ENCODE measurements around the gene RSPH6A. TPM values are rescaled to one million over a fixed set of nuclear protein-coding genes. Genes with fewer than 3 reads are reported as not detected.

The RSPH6A gene
- total RNA-seq, 4 donors from 2014 or later, result 0.11 TPM; not detected in 3

- Histone ChIP-seq H3K4me3 (no peak overlapping the region), H3K36me3 (no peaks in the 10 kb centered on the region), H3K4me1 (peaks cover 0 to 9% (median 0%) of the 10 kb centered on the region in 4 donors), H3K27me3 (no peaks in the 10 kb centered on the region), H3K27ac (replicated peaks in 1 of 4) (no peak overlapping the region), H3K9me3 (no peaks in the 10 kb centered on the region)
- WGBS, result 82% methylated on average over 5 of the region's 5 CpGs
- intact Hi-C loops (cut with DNase I), result no loop called here
- no peak for DNase-seq (ENCODE audit: extremely low spot score)
- no peak for TF ChIP-seq EP300 (IDR thresholded peaks at IDR 0.05)
- TF ChIP-seq POLR2A (IDR thresholded peaks at IDR 0.05; ENCODE audit: low read depth), result no peak
- TF ChIP-seq POLR2AphosphoS5 (IDR thresholded peaks at IDR 0.05), result no peak
- TF ChIP-seq CTCF (IDR thresholded peaks at IDR 0.05), result no peak
Measured at GRCh38 chr19:45747513-45747912, 67.6 kb downstream of the RSPH6A start.

DNA sequence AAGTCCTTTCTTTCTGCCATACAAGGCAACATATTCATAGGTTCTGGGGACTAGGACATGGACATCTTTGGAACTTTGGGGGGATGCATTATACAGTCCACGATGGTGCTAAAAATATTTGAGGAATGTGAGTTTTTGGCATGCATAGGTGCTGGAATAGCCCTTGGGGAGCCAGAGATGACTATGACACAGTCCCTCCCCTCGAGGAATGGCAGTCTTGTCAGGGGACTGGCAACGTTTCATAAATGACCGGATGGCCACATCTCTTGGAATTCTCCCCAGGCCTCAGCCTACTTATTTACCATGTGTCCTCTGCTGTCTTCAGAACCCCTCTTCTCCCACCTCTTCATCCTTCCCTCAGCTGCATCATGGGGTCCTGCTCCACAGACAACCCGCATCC, 68.2 kb downstream of the RSPH6A start:
- 81% methylated on average over 5 of the region's 5 CpGs for WGBS

More for the DNA sequence above, 68.2 kb downstream of the RSPH6A start:
- TF ChIP-seq POLR2AphosphoS5 (IDR thresholded peaks at IDR 0.05) (no peak), CTCF (IDR thresholded peaks at IDR 0.05) (no peak), POLR2A (IDR thresholded peaks at IDR 0.05; ENCODE audit: low read depth) (no peak), EP300 (IDR thresholded peaks at IDR 0.05) (no peak)
- Histone ChIP-seq H3K9me3 (no peaks in the 10 kb centered on the region), H3K27ac (replicated peaks in 1 of 4) (no peak overlapping the region), H3K4me1 (peaks cover 0 to 9% (median 0%) of the 10 kb centered on the region in 4 donors), H3K27me3 (no peaks in the 10 kb centered on the region), H3K4me3 (no peak overlapping the region), H3K36me3 (no peaks in the 10 kb centered on the region)
- intact Hi-C loops (cut with DNase I), result no loop called here
- no peak for DNase-seq (ENCODE audit: extremely low spot score)

Other genes with a start within 250 kb of the RSPH6A start
- 10 to 100 TPM in 2 of 4 donors, 1 to 10 TPM in 2; 6.2 to 20.0 (median 13.8) TPM for gene OPA3, start 230.5 kb downstream of the RSPH6A start, total RNA-seq
- 1 to 10 TPM in 3 of 4 donors, under 1 TPM in 1; 0.42 to 6.6 (median 4.8) TPM for gene GPR4, start 213.1 kb downstream of the RSPH6A start, total RNA-seq
- gene EML2, start 175.9 kb downstream of the RSPH6A start, total RNA-seq, result 10 to 100 TPM; 12.0 to 28.4 (median 18.3) TPM
- gene GIPR, start 147.1 kb downstream of the RSPH6A start, total RNA-seq, result not detected
- 100 to 1,000 TPM; 107 to 167 (median 139) TPM for gene SNRPD2, start 123.4 kb downstream of the RSPH6A start, total RNA-seq
- 1 to 10 TPM; 4.6 to 6.8 (median 6.0) TPM for gene QPCTL, start 122.6 kb downstream of the RSPH6A start, total RNA-seq
- gene FBXO46, start 84.4 kb downstream of the RSPH6A start, total RNA-seq, result 10 to 100 TPM in 3 of 4 donors, 1 to 10 TPM in 1; 8.6 to 27.7 (median 18.2) TPM
- gene MEIOSIN, start 81.9 kb downstream of the RSPH6A start, total RNA-seq, result not detected
- 10 to 100 TPM; 18.2 to 39.9 (median 28.8) TPM for gene SIX5, start 46.1 kb downstream of the RSPH6A start, total RNA-seq
- gene DMPK, start 32.8 kb downstream of the RSPH6A start, total RNA-seq, result 100 to 1,000 TPM; 247 to 487 (median 347) TPM
- gene DMWD, start 22.5 kb downstream of the RSPH6A start, total RNA-seq, result 10 to 100 TPM; 56.0 to 88.7 (median 63.3) TPM
- 10 to 100 TPM; 22.0 to 44.2 (median 36.6) TPM for gene SYMPK, start 47.8 kb upstream of the RSPH6A start, total RNA-seq
- not detected for gene FOXA3, start 49.0 kb upstream of the RSPH6A start, total RNA-seq
- gene IRF2BP1, start 70.8 kb upstream of the RSPH6A start, total RNA-seq, result 10 to 100 TPM; 22.4 to 58.7 (median 44.2) TPM
- gene MYPOP, start 87.3 kb upstream of the RSPH6A start, total RNA-seq, result 1 to 10 TPM; 3.8 to 7.9 (median 6.0) TPM
- gene NANOS2, start 99.5 kb upstream of the RSPH6A start, total RNA-seq, result not detected
- gene NOVA2, start 158.6 kb upstream of the RSPH6A start, total RNA-seq, result 1 to 10 TPM; 1.2 to 4.6 (median 2.7) TPM
- 1 to 10 TPM; 5.3 to 9.6 (median 8.6) TPM for gene CCDC61, start 180.2 kb upstream of the RSPH6A start, total RNA-seq
- gene PGLYRP1, start 207.7 kb upstream of the RSPH6A start, total RNA-seq, result under 1 TPM in 1 of 4 donors, not detected in 3; 0.65 TPM
- gene IGFL4, start 225.7 kb upstream of the RSPH6A start, total RNA-seq, result not detected